GM12878 (cell line): ENCODE measurements around the gene PXMP4.

Experiments
- EP300 ChIP-seq, 2 experiments: fragments of 150-350 bp in 1 of 2; IDR thresholded peaks; 2 replicates each; pipeline ENCODE4 v1.6.1; 2011 to 2012; ENCODE audit warnings: low read depth in 2 of 2, low read length in 2 of 2, borderline replicate concordance in 1 of 2, improper control_type of control experiment in 1 of 2, inconsistent platforms in 1 of 2; ENCODE audit not compliant: control insufficient read depth in 1 of 2
- POLR2AphosphoS5 ChIP-seq: IDR thresholded peaks from 2 replicates; pipeline ENCODE4 v1.6.1; 2011; ENCODE audit warnings: mild to moderate bottlenecking, low read length, inconsistent platforms

GRCh38 chr20:33656010-33656782 lies 63.9 kb downstream of the PXMP4 start:
- TF ChIP-seq POLR2AphosphoS5 (no peak), EP300 (IDR thresholded peaks at IDR 0.05; ENCODE audit: borderline replicate concordance in 1 of 2, control insufficient read depth in 1 of 2, low read depth in 2 of 2, low read length in 2 of 2) (no peak)
